Naive B cell (primary cell): Measurements from ENCODE around the gene AIF1L. TPM values are rescaled to one million over a fixed set of nuclear protein-coding genes. Genes with fewer than 3 reads are reported as not detected.
"Not testable (repeated sequence)": the region's sequence is repeated elsewhere in the genome, so short reads cannot be mapped to it uniquely, and the experiment has no call there.

Source experiments
- ATAC-seq, 2 donors: fragments of 150-1000 bp; cut with Tn5 transposase; 2 replicates each; pipeline ENCODE4 v1.10.0; 2021; ENCODE audit warnings: low read depth in 2 of 2, mild to moderate bottlenecking in 2 of 2, moderate library complexity in 2 of 2
- DNase-seq: peaks from one replicate; pipeline ENCODE4 v3.0.0; 2022
- H3K27ac Mint-ChIP-seq, 6 donors: one replicate each; pipeline ENCODE4 v1.8.0; 2020 to 2022; ENCODE audit warnings: mild to moderate bottlenecking in 6 of 6, mixed read lengths in 6 of 6, moderate library complexity in 5 of 6, inconsistent platforms in 2 of 6
- H3K27me3 Mint-ChIP-seq, 3 donors: one replicate each; pipeline ENCODE4 v1.8.0; 2021 to 2022; ENCODE audit warnings: mixed read lengths in 3 of 3, mild to moderate bottlenecking in 1 of 3
- H3K36me3 Mint-ChIP-seq, 2 donors: one replicate each; pipeline ENCODE4 v1.8.0; 2020 to 2022; ENCODE audit warnings: mixed read lengths in 2 of 2, inconsistent platforms in 1 of 2, mild to moderate bottlenecking in 1 of 2
- H3K4me1 Mint-ChIP-seq, 3 donors: one replicate each; pipeline ENCODE4 v1.8.0; 2020 to 2022; ENCODE audit warnings: mixed read lengths in 3 of 3, inconsistent platforms in 1 of 3, mild to moderate bottlenecking in 1 of 3, moderate library complexity in 1 of 3
- H3K4me3 Mint-ChIP-seq, 8 donors: one replicate each; pipeline ENCODE4 v1.8.0; 2020 to 2022; ENCODE audit warnings: mild to moderate bottlenecking in 8 of 8, mixed read lengths in 8 of 8, moderate library complexity in 8 of 8, inconsistent platforms in 2 of 8
- H3K9me3 Mint-ChIP-seq, 7 donors: one replicate each; pipeline ENCODE4 v1.8.0; 2020 to 2022; ENCODE audit warnings: mixed read lengths in 7 of 7, mild to moderate bottlenecking in 5 of 7, inconsistent platforms in 2 of 7, moderate library complexity in 1 of 7
- polyA plus RNA-seq, 6 donors: library from polyadenylated mRNA; unstranded; fragments of 300-500 nt; fragmentation: Illumina TruSeq; gene quantifications; one replicate each; pipeline ENCODE4 v1.2.3, GENCODE V29; 2021; ENCODE audit warnings: low read depth in 6 of 6

Gene AIF1L
- polyA plus RNA-seq, 6 donors from 2014 or later = not detected

DNA sequence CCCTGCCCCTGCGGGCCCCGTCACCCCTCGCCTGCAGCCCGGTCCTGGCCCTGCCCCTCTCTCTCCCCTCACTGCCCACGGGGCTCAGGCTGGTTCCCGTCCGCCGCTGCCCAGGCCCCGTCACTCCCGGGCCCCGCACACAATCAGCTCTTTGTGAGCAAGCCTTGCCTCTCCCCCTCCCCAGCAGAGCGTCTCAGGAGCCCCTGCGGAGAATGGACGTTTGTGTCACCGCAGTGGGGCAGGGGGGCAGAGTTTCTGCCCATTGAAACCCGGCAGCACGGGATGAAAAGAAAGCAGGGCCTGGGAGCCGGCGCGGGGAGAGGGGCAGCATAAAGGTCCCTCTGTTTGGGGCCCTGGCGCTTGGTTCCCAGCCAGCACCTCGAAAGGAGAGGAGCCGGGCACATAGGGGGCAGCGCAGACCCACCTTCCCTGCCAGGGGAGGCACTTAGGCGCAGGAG is 15.6 kb downstream of the AIF1L start:
- H3K36me3 Mint-ChIP-seq = no peaks in the 10 kb centered on the region
- no peak overlapping the region for H3K27ac Mint-ChIP-seq

DNA sequence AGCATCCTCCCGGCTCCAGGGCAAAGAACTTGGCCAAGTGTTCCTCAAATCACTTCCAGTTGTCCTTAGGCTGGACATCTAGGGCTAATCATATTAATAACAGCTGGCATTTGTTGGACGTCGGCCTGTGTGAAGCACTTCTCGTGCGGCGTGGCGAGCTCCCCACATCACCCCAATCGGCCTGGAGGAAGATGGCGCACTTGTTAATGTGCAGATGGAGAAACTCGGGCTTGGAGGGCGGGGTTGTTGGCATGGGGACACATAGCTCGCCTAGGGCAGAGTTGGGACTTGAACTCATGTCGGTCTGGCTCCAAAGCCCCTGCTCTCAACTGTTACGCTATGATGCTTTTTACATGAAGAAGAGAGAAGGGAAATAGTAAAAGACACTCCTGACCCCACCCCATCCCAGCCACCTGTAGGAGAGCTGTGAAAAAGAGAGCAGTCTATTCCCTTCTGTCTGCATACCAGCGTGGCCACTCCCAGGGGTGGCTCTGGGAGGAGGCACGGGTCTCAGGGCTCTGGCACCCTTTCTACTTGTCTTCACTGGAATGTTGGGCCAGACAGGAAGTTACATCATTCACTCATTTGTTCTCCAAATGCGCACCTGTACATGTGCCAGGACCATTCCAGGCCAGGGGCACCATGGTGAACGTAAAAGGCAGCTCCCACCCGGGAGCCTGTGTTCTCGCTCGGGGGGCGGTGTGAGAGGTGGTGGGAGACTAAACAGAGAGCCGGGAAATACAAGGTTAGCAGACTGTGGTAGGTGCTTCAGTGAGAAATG is 16.2 kb downstream of the AIF1L start:
- Mint-ChIP-seq H3K27ac (no peak overlapping the region), H3K4me1 (no peaks in the 10 kb centered on the region), H3K9me3 (no peaks in the 10 kb centered on the region), H3K4me3 (no peak overlapping the region), H3K36me3 (no peaks in the 10 kb centered on the region), H3K27me3 (peaks cover 7 to 29% (median 27%) of the 10 kb centered on the region in 3 donors)
- DNase-seq (no peak), ATAC-seq (no peak)

More for the DNA sequence above, 15.6 kb downstream of the AIF1L start:
- Mint-ChIP-seq H3K4me1 (no peaks in the 10 kb centered on the region), H3K9me3 (no peaks in the 10 kb centered on the region), H3K27me3 (peaks cover 4 to 32% (median 22%) of the 10 kb centered on the region in 3 donors), H3K4me3 (no peak overlapping the region)
- DNase-seq = no peak
- no peak for ATAC-seq

DNA sequence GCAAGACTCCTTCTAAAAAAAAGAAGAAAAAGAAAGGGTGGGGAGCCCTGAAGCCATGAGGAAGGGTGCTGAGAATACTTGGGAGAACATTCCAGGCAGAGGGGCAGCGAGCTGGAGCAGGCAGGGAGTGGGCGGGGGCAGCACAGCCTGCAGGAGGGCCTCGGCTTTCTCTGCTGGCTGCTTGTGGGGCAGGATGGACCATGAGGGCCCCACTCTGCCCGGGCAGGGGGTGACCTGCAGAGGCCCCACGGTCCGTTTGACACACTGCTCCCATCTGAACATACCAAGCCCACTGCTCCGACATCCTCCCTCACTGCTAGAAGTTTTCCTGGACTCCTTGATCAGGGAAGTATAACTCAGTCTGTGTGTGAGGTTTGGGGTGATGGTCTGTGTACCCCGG is 17.3 kb downstream of the AIF1L start:
- H3K4me3 Mint-ChIP-seq = no peak overlapping the region
- no peaks in the 10 kb centered on the region for H3K9me3 Mint-ChIP-seq
- ATAC-seq = no peak
- H3K4me1 Mint-ChIP-seq = no peaks in the 10 kb centered on the region
- no peaks in the 10 kb centered on the region for H3K36me3 Mint-ChIP-seq
- H3K27me3 Mint-ChIP-seq = peaks cover 12 to 34% (median 32%) of the 10 kb centered on the region in 3 donors
- no peak overlapping the region for H3K27ac Mint-ChIP-seq
- no peak for DNase-seq

DNA sequence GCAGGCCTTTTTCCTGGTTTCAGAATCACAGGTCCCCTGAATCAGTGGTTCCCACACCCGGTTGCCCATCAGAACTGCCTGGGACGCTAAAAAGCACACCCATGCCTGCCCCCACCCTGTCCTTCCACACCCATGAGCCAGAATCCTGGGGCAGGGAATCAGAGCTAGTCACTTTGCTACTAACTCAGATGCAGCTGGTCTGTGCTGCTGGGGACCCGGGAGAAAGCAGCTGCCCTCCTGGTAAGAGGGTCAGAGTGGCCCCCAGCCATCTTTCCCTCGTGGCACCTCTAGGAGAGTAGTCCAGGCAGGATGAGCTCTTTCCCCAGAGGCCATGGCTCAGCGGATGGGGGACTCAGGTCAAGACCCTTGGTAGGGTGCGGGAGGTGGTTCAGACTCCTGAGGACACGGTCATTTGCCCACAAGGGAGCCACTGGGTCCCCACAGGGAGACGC is 17.8 kb downstream of the AIF1L start:
- H3K27ac Mint-ChIP-seq = no peak overlapping the region
- H3K27me3 Mint-ChIP-seq = peaks cover 8 to 34% (median 32%) of the 10 kb centered on the region in 3 donors
- ATAC-seq (no peak), DNase-seq (no peak)
- no peak overlapping the region for H3K4me3 Mint-ChIP-seq
- no peaks in the 10 kb centered on the region for H3K9me3 Mint-ChIP-seq
- no peaks in the 10 kb centered on the region for H3K4me1 Mint-ChIP-seq
- no peaks in the 10 kb centered on the region for H3K36me3 Mint-ChIP-seq

DNA sequence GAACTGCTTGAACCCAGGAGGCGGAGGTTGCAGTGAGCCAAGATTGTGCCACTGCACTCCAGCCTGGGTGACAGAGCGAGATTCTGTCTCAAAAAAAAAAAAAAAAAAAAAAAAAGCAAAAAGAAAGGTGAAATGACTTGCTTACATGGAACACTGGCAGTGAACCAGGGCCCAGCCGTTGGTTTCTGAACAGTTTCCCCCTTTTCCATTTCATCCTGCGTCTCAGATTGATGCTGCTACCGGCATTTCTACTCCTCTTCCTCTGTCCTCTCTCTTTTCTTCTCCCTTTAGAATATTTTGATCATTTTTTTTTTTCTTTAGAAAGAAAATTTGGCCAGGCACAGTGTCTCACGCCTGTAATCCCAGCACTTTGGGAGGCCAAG is 19.0 kb downstream of the AIF1L start:
- not testable (repeated sequence) for ATAC-seq, H3K9me3 Mint-ChIP-seq, H3K4me3 Mint-ChIP-seq, H3K27ac Mint-ChIP-seq, H3K4me1 Mint-ChIP-seq, H3K36me3 Mint-ChIP-seq, DNase-seq
- H3K27me3 Mint-ChIP-seq = peaks cover 8 to 41% (median 38%) of the 10 kb centered on the region in 3 donors

DNA sequence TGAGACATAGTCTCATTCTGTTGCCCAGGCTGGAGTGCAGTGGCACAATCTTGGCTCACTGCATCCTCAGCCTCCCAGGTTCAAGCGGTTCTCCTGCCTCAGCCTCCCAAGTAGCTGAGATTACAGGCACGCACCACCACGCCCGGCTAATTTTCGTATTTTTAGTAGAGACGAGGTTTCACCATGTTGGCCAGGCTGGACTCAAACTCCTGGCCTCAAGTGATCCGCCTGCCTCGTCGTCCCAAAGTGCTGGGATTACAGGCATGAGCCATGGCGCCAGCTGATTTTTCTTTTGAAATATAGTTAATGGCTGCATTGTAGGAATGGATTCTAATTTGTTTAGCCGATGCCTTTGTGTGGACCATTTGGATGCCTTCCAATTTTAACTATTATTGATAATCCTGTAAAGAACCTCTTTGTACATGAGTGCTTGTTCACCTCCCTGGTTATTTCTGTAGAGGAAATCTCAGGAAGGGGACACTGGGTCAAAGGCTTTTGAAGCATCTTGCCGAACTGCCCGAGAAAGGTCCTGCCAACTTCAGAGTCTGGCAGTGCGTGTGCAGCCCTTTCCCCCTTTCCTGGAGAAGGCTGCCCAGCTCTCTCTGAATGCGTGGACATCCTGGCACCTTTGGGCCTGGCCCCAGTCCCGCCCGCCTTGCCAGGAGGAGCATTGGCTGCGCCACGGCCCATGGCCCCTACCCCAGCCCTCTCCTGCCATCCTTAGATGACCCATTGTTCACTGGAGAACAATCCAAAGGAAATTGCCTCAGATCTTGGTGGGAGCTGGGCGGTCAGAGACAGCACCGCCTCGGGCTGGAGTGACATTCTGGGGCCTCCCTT is 20.2 kb downstream of the AIF1L start:
- Mint-ChIP-seq H3K4me1 (no peaks in the 10 kb centered on the region), H3K27ac (no peak overlapping the region), H3K9me3 (no peaks in the 10 kb centered on the region), H3K4me3 (no peak overlapping the region), H3K36me3 (no peaks in the 10 kb centered on the region), H3K27me3 (peaks cover 8 to 43% (median 41%) of the 10 kb centered on the region in 3 donors)
- ATAC-seq = no peak
- DNase-seq = no peak

DNA sequence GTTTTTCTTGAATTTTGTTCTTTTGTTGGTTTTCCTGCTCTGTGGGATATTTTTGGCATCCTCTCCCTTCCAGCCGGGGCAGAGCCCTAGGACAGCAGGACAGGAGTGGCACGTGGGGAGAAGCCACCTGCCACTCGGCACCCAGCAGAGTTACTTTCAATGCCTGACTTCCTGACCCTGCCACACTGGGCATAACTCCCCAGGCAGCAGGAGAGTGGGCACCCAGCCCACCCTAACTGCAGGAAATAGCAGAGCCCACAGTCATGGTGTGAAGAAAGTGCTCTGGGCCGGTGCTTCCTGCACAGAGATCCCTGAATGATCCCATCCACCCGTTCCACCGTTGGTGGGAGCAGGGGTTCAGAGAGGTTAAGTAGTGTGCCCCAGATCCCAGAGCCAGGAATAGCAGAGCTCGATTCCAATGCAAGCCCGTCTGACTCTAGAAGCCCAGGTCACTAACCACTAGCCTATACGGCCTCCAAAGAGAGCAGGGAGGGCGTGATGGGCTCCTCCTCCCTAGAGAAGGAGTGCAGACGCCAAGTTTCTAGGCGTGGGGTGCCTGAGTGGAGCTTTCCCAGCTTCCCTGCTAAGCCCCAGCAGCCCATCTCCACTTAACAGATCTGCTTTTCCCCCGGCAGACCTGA is 20.9 kb downstream of the AIF1L start:
- H3K4me1 Mint-ChIP-seq = no peaks in the 10 kb centered on the region
- H3K27ac Mint-ChIP-seq = no peak overlapping the region
- no peak overlapping the region for H3K4me3 Mint-ChIP-seq
- H3K9me3 Mint-ChIP-seq = no peaks in the 10 kb centered on the region
- H3K27me3 Mint-ChIP-seq = peaks cover 8 to 41% (median 41%) of the 10 kb centered on the region in 3 donors
- H3K36me3 Mint-ChIP-seq = no peaks in the 10 kb centered on the region
- ATAC-seq (no peak), DNase-seq (no peak)

DNA sequence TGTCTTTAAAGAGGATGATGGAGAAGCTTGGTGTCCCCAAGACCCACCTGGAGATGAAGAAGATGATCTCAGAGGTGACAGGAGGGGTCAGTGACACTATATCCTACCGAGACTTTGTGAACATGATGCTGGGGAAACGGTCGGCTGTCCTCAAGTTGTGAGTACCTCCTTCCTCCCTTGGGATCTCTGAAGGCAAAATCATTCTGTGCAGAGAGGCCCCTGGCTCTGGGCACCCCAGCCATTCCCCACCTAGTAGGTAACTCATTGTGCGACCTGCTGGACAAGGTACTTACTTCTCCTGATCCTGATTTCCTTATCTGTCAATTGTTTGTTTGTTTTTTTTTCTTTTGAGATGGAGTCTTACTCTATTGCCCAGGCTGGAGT is 21.4 kb downstream of the AIF1L start:
- no peaks in the 10 kb centered on the region for H3K4me1 Mint-ChIP-seq
- ATAC-seq (no peak), DNase-seq (no peak)
- H3K36me3 Mint-ChIP-seq = no peaks in the 10 kb centered on the region
- peaks cover 8 to 36% (median 36%) of the 10 kb centered on the region in 3 donors for H3K27me3 Mint-ChIP-seq
- no peak overlapping the region for H3K4me3 Mint-ChIP-seq
- H3K9me3 Mint-ChIP-seq = no peaks in the 10 kb centered on the region
- H3K27ac Mint-ChIP-seq = no peak overlapping the region

DNA sequence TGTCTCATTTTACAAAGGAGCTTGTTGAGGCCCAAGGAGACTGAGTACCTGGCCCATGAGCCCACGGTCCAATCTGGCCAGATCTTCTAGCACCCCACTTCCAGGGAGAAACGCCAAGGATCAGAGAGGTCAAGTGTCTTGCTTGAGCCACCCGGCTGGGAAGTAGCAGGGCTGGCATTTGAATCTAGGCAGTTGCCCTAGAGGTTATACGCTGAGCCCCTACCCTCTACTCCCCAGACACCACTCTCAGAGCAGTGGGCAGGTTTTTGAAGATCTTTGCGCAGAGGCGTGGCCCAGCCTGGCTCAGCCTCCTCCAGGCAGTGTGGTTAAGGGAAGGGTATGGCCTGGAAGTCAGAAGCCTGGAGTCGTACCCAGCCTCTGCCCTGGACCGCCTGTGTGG is 23.3 kb downstream of the AIF1L start:
- H3K27ac Mint-ChIP-seq = no peak overlapping the region
- H3K4me3 Mint-ChIP-seq = no peak overlapping the region
- DNase-seq = no peak
- no peak for ATAC-seq
- no peaks in the 10 kb centered on the region for H3K36me3 Mint-ChIP-seq
- peaks cover 8 to 23% (median 18%) of the 10 kb centered on the region in 3 donors for H3K27me3 Mint-ChIP-seq
- no peaks in the 10 kb centered on the region for H3K9me3 Mint-ChIP-seq
- H3K4me1 Mint-ChIP-seq = peaks cover 0 to 1% (median under 1%) of the 10 kb centered on the region in 3 donors

DNA sequence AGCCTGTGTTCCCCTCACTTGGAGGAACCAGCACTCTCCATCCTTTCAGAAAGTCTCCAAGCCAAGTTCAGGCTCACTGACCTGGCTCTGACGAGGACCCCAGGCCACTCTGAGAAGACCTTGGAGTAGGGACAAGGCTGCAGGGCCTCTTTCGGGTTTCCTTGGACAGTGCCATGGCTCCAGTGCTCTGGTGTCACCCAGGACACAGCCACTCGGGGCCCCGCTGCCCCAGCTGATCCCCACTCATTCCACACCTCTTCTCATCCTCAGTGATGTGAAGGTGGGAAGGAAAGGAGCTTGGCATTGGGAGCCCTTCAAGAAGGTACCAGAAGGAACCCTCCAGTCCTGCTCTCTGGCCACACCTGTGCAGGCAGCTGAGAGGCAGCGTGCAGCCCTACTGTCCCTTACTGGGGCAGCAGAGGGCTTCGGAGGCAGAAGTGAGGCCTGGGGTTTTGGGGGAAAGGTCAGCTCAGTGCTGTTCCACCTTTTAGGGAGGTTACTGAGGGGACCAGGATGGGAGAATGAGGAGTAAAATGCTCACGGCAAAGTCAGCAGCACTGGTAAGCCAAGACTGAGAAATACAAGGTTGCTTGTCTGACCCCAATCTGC is 24.4 kb downstream of the AIF1L start:
- Mint-ChIP-seq H3K27me3 (peaks cover 8 to 23% (median 17%) of the 10 kb centered on the region in 3 donors), H3K36me3 (no peaks in the 10 kb centered on the region), H3K4me1 (peaks cover 9 to 11% (median 10%) of the 10 kb centered on the region in 3 donors), H3K4me3 (no peak overlapping the region), H3K27ac (no peak overlapping the region), H3K9me3 (no peaks in the 10 kb centered on the region)
- DNase-seq = no peak
- no peak for ATAC-seq

DNA sequence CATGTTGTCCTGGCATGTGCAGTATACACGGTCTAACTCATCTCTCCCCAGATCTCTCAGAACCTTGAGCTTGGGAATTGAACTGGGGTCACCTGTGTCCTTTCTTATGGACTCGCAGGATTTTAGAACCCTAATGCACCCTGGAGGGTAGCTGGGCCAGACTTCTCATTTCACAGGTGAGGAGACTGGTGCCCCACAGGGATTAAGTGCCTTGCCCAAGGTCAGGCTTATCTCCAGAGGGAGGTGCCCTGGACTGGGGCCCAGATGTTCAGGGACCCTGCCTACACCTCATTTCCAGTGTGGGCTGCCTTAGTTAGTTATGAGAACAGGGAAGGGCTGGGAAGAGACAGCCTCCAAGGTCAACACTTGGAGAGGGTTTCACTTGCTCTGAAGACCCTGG is 25.0 kb downstream of the AIF1L start:
- peaks cover 13 to 17% (median 16%) of the 10 kb centered on the region in 3 donors for H3K4me1 Mint-ChIP-seq
- no peak for DNase-seq
- H3K27ac Mint-ChIP-seq = no peak overlapping the region

DNA sequence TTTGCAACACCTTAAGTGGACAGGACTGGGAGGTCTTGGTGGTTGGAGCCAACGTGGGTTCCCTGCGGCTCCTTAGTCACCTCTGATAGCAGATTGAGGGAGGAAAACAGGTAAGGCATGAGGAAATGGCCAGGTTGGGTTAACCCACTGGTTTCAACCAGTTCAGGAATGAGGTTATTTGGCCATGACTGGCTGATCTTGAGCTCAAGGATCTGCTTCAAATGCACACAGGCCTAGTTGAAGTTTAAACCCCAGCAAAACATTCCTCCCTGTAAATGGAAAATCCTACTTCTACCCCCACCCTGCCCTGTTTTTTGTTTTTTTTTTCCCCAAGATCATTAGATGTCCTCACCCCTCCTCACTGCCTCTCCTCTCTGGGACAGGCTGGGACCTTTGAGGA is 25.8 kb downstream of the AIF1L start:
- Mint-ChIP-seq H3K27ac (no peak overlapping the region), H3K36me3 (no peaks in the 10 kb centered on the region), H3K4me1 (peaks cover 13 to 20% (median 18%) of the 10 kb centered on the region in 3 donors), H3K9me3 (no peaks in the 10 kb centered on the region), H3K27me3 (peaks cover 6 to 18% (median 17%) of the 10 kb centered on the region in 3 donors), H3K4me3 (peak overlapping the region in 1 of 8 donors; percentile 63)
- DNase-seq (no peak), ATAC-seq (no peak)

More for the DNA sequence above, 25.0 kb downstream of the AIF1L start:
- peaks cover 8 to 23% (median 17%) of the 10 kb centered on the region in 3 donors for H3K27me3 Mint-ChIP-seq
- ATAC-seq = no peak
- H3K36me3 Mint-ChIP-seq = no peaks in the 10 kb centered on the region
- peak overlapping the region in 1 of 8 donors; percentile 63 for H3K4me3 Mint-ChIP-seq
- H3K9me3 Mint-ChIP-seq = no peaks in the 10 kb centered on the region

DNA sequence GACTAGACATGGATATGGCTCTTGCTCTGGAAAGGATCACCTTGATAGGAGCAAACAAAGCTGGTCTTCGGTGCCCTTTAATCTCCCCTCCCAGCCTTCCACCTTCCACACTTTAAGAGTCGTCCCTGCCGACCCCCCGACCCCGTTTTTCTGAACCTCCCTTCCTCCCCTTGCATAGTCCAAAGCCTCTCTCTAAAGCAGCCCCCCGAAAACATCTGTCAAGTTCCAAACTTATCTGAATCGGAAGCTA is 28.6 kb downstream of the AIF1L start:
- Mint-ChIP-seq H3K27ac (peak overlapping the region; percentile 97 to 99 (median 99)), H3K9me3 (no peaks in the 10 kb centered on the region), H3K27me3 (peaks cover 0 to 7% (median 6%) of the 10 kb centered on the region in 3 donors), H3K4me3 (peak overlapping the region; percentile 92 to 99 (median 98)), H3K4me1 (peaks cover 13 to 31% (median 22%) of the 10 kb centered on the region in 3 donors), H3K36me3 (peaks cover 13 to 14% of the 10 kb centered on the region in 2 donors)
- ATAC-seq (no peak), DNase-seq (no peak)
